Thoracic aorta (tissue), 2 donors: ENCODE data around the gene UBR3. TPM values are rescaled to one million over a fixed set of nuclear protein-coding genes. Genes with fewer than 3 reads are reported as not detected.
"Not testable (repeated sequence)": the region's sequence is repeated elsewhere in the genome, so short reads cannot be mapped to it uniquely, and the experiment has no call there.

Experiments used
- ATAC-seq: fragments of 150-250 bp; one replicate; pipeline ENCODE4 v1.8.0; 2017; ENCODE audit warnings: low read depth; ENCODE audit not compliant: insufficient number of reproducible peaks, low FRiP score
- DNase-seq: peaks from one replicate; pipeline ENCODE4 v3.0.0-alpha.2; 2020; ENCODE audit warnings: low spot score
- H3K27ac ChIP-seq, 2 donors: fragments of 200-600 bp; sonication (generic); 1 replicate in 1 of 2; 2 replicates in 1 of 2; pipeline ENCODE4 v1.5.1; 2016; ENCODE audit warnings: mild to moderate bottlenecking in 2 of 2, moderate library complexity in 2 of 2
- H3K27me3 ChIP-seq: fragments of 200-600 bp; sonication (generic); replicated peaks from 2 replicates; pipeline ENCODE4 v1.6.0; 2016; ENCODE audit warnings: mild to moderate bottlenecking; ENCODE audit not compliant: insufficient read depth
- H3K36me3 ChIP-seq: fragments of 200-600 bp; sonication (generic); one replicate; pipeline ENCODE4 v1.5.1; 2016
- H3K4me1 ChIP-seq, 2 donors: fragments of 200-600 bp; sonication (generic); 1 replicate in 1 of 2; 2 replicates in 1 of 2; pipeline versions ENCODE4 v1.5.1 to v1.6.0; 2016; ENCODE audit warnings: low read depth in 2 of 2, mild to moderate bottlenecking in 1 of 2; ENCODE audit not compliant: control insufficient read depth in 1 of 2
- H3K4me3 ChIP-seq: fragments of 200-600 bp; sonication (generic); 2 replicates; pipeline ENCODE4 v1.5.1; 2016; ENCODE audit warnings: mild to moderate bottlenecking
- H3K9me3 ChIP-seq: fragments of 200-600 bp; sonication (generic); 2 replicates; pipeline ENCODE4 v1.5.1; 2016
- total RNA-seq, 2 donors: library from RNA; depleted of rRNA; stranded (reverse); fragments of >200 nt; gene quantifications; one replicate each; pipeline versions ENCODE4 v1.1.0 to v1.2.3, GENCODE V29; 2016
- TF ChIP-seq, protein P1 (sequence below): fragments of 200-600 bp; sonication (generic); IDR thresholded peaks from one replicate; pipeline ENCODE4 v1.5.1; 2019; ENCODE audit warnings: antibody characterized with exemption

Gene UBR3
- total RNA-seq, 2 donors from 2014 or later = 62.1 to 98.6 TPM

GRCh38 chr2:170101789-170102188, 274.5 kb downstream of the UBR3 start:
- Histone ChIP-seq H3K9me3 (no peaks in the 10 kb centered on the region), H3K27me3 (no peaks in the 10 kb centered on the region), H3K4me3 (no peak overlapping the region), H3K27ac (no peak overlapping the region), H3K4me1 (no peaks in the 10 kb centered on the region), H3K36me3 (no peaks in the 10 kb centered on the region)
- DNase-seq (no peak), ATAC-seq (no peak)
- TF ChIP-seq, protein P1, sequence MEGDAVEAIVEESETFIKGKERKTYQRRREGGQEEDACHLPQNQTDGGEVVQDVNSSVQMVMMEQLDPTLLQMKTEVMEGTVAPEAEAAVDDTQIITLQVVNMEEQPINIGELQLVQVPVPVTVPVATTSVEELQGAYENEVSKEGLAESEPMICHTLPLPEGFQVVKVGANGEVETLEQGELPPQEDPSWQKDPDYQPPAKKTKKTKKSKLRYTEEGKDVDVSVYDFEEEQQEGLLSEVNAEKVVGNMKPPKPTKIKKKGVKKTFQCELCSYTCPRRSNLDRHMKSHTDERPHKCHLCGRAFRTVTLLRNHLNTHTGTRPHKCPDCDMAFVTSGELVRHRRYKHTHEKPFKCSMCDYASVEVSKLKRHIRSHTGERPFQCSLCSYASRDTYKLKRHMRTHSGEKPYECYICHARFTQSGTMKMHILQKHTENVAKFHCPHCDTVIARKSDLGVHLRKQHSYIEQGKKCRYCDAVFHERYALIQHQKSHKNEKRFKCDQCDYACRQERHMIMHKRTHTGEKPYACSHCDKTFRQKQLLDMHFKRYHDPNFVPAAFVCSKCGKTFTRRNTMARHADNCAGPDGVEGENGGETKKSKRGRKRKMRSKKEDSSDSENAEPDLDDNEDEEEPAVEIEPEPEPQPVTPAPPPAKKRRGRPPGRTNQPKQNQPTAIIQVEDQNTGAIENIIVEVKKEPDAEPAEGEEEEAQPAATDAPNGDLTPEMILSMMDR = no peak

GRCh38 chr2:170106102-170106840, 279.0 kb downstream of the UBR3 start:
- Histone ChIP-seq H3K27me3 (no peaks in the 10 kb centered on the region), H3K4me3 (no peak overlapping the region), H3K9me3 (no peaks in the 10 kb centered on the region), H3K27ac (no peak overlapping the region), H3K36me3 (no peaks in the 10 kb centered on the region), H3K4me1 (no peaks in the 10 kb centered on the region)
- ATAC-seq (no peak), DNase-seq (no peak)
- TF ChIP-seq, protein P1 = no peak

DNA sequence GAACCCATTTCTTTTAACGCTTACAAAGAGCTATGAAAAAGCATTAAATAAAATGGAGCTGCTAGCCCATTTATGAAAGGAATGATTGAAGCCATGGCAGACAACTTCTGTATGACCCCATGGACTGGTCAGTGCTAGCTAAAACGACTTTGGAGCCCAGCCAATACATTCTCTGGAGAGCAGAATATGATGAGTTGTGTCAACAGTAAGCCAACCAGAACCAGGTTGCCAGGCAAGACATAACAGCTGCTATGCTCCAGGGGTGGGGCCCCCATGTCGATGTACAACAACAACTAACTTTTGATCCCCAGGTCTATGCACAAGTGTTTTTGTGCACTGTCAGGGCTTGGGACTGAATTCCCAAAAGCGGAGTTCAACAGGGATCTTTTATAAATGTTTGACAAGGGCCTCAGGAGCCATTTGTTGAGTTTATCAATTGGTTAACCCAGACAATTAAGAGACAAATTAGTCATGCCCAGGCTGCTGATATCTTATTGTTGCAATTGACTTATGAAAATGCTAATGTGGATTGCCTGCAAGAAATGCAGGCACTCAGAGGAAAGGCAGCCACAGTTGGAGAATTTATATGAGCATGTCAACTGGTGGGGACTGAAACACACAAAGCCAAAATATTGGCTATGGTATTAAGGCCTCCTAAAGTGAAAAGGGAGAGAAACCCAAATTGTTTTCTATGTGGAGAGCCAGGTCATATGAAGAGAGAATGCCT, 286.1 kb downstream of the UBR3 start:
- no peak for ATAC-seq

DNA sequence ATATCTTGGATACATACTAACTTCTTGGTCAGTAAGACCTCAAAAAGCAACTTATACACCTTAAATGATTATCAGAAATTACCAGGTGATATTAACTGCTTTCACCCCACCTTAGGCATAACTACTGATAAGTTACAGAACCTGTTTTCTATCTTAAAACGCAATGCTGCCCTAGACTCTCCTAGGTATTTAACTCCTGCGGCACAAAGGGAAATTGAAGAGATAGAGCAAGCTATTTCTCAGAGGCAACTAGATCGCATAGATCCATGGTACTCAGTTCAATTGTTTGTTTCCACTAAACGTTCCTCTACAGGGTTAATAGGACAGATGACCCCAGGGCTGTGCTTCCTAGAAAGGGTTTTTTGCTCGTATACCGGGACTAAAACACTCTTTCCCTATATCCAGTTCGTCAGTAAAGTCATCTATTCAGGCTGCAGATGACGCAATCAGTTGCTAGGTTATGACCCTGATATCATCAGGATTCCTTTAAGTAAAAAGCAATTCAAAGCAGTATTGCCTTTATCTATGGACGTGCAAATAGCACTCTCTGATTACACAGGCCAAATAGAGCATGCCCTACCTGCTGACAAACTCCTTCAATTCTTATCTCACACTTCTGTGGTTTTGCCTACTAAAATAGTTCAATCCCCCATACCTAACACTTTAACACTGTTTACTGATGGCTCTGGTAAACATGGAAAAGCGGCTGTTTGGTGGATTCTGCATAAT, 288.4 kb downstream of the UBR3 start:
- Histone ChIP-seq H3K27me3 (no peaks in the 10 kb centered on the region), H3K4me1 (no peaks in the 10 kb centered on the region), H3K36me3 (no peaks in the 10 kb centered on the region), H3K27ac (no peak overlapping the region), H3K4me3 (no peak overlapping the region), H3K9me3 (no peaks in the 10 kb centered on the region)
- DNase-seq (no peak), ATAC-seq (no peak)
- TF ChIP-seq, protein P1 = no peak

More for the DNA sequence above, 286.1 kb downstream of the UBR3 start:
- Histone ChIP-seq H3K27me3 (no peaks in the 10 kb centered on the region), H3K9me3 (no peaks in the 10 kb centered on the region), H3K27ac (no peak overlapping the region), H3K4me1 (no peaks in the 10 kb centered on the region), H3K36me3 (no peaks in the 10 kb centered on the region), H3K4me3 (no peak overlapping the region)
- TF ChIP-seq, protein P1 = no peak
- no peak for DNase-seq

- H3K27me3 ChIP-seq = no peaks in the 10 kb centered on the region
- H3K4me1 ChIP-seq = no peaks in the 10 kb centered on the region
- H3K27ac ChIP-seq = no peak overlapping the region
- no peaks in the 10 kb centered on the region for H3K36me3 ChIP-seq
- H3K4me3 ChIP-seq = no peak overlapping the region
- TF ChIP-seq, protein P1 = no peak
- no peaks in the 10 kb centered on the region for H3K9me3 ChIP-seq
- ATAC-seq (no peak), DNase-seq (no peak)
These were observed 291.4 kb downstream of the UBR3 start for GRCh38 chr2:170118641-170119040.

DNA sequence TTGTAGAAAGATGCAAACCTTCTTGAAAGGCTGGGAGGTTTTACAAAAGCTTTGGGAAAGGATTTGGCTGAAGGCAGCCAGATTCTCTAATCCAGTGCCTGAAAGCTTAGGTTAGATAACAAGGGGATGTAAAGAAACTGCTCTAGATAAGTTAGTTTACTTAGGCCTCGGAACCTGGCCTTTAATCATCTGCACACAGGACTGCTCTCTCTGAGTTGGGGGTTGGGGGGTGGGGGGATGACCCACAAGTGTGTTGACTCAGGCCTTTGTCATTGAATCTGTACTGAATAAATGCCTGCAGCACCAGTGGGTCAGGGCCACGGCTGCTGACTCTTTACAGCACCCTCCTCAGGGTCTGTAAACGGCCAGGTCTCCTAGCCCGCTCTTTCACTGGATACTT, 292.1 kb downstream of the UBR3 start:
- not testable (repeated sequence) for H3K27me3 ChIP-seq, DNase-seq, H3K27ac ChIP-seq, H3K4me1 ChIP-seq, H3K36me3 ChIP-seq, ATAC-seq, H3K9me3 ChIP-seq, H3K4me3 ChIP-seq
